Stimulated activated CD8-positive, alpha-beta memory T cell treated with anti-CD3 and anti-CD28 coated beads, Interleukin-15, amount 100 ng/mL, for 48 hours (primary cell): Measurements from ENCODE around the gene CLASP1.
A peak's percentile ranks its signal among the peaks of the same experiment; 100 is the strongest.
"Not testable (repeated sequence)": the region's sequence is repeated elsewhere in the genome, so short reads cannot be mapped to it uniquely, and the experiment has no call there.

ENCODE experiments used
- DNase-seq, 2 donors: peaks; one replicate each; pipeline ENCODE4 v3.0.0-alpha.2; 2020; ENCODE audit warnings: low read depth in 2 of 2

The CLASP1 gene

GRCh38 chr2:121662656-121663055, 13.4 kb upstream of the CLASP1 start:
- no peak for DNase-seq

- DNase-seq = no peak
Observed at GRCh38 chr2:121659933-121660332, 10.7 kb upstream of the CLASP1 start.

- not testable (repeated sequence) for DNase-seq
Observed at GRCh38 chr2:121658393-121658792, 9.1 kb upstream of the CLASP1 start.

- no peak for DNase-seq
Observed at GRCh38 chr2:121653035-121653434, 3.8 kb upstream of the CLASP1 start.

GRCh38 chr2:121650315-121650930, 1.2 kb upstream of the CLASP1 start:
- no peak for DNase-seq

GRCh38 chr2:121649596-121650314, 493 bp upstream of the CLASP1 start:
- DNase-seq = peak; percentile 95 to 96

GRCh38 chr2:121648206-121649148, 785 bp downstream of the CLASP1 start:
- DNase-seq = peak; percentile 23 to 30

GRCh38 chr2:121647396-121647795, 1.9 kb downstream of the CLASP1 start:
- DNase-seq = no peak

GRCh38 chr2:121644715-121645114, 4.5 kb downstream of the CLASP1 start:
- DNase-seq = no peak

- DNase-seq = no peak
Observed at GRCh38 chr2:121643877-121644276, 5.4 kb downstream of the CLASP1 start.

- DNase-seq = no peak
Observed at GRCh38 chr2:121640380-121641316, 8.6 kb downstream of the CLASP1 start.

- DNase-seq = not testable (repeated sequence)
Observed at GRCh38 chr2:121639846-121640245, 9.4 kb downstream of the CLASP1 start.

- no peak for DNase-seq
Observed at GRCh38 chr2:121638333-121638732, 10.9 kb downstream of the CLASP1 start.

GRCh38 chr2:121635371-121635770, 13.9 kb downstream of the CLASP1 start:
- DNase-seq = no peak

- no peak for DNase-seq
Observed at GRCh38 chr2:121634354-121635307, 14.6 kb downstream of the CLASP1 start.

GRCh38 chr2:121633463-121633862, 15.8 kb downstream of the CLASP1 start:
- DNase-seq = no peak

- DNase-seq = no peak
Observed at GRCh38 chr2:121627525-121628050, 21.7 kb downstream of the CLASP1 start.

- no peak for DNase-seq
Observed at GRCh38 chr2:121626777-121627524, 22.3 kb downstream of the CLASP1 start.

GRCh38 chr2:121625953-121626352, 23.3 kb downstream of the CLASP1 start:
- DNase-seq = no peak
